ENCODE data around the gene TSPAN9. TPM values are rescaled to one million over a fixed set of nuclear protein-coding genes. Genes with fewer than 3 reads are reported as not detected.
A peak's percentile ranks its signal among the peaks of the same experiment; 100 is the strongest.

TSPAN9 gene
- total RNA-seq, 1 experiment from 2014 or later = 17.1 TPM

GRCh38 chr12:3077572-3078081 is 448 bp downstream of the TSPAN9 start:
- peak; percentile 28 for DNase-seq (ENCODE audit: low read depth)

- no peak for DNase-seq (ENCODE audit: low read depth)
These were observed 1.1 kb downstream of the TSPAN9 start for GRCh38 chr12:3078086-3078820.

- no peak for DNase-seq (ENCODE audit: low read depth)
These were observed 3.9 kb downstream of the TSPAN9 start for GRCh38 chr12:3081091-3081490.

DNA sequence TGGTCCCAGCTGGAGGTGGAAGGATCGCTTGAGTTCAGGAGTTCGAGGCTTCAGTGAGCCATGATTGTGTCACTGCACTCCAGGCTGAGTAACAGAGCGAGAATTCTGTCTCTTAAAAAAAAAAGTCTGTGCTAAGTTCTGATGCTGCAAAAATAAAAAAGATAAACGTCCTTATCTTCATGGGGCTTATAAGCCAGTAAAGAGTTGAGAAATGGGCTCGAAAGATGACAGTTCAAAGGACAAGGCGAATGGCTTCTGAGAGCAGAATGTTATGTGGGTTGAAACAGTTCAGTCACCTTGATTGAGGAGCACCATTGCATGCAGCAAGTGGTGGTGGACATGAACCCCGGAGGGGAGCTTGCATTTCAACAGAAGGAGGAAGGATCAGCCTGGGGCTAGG is 4.7 kb downstream of the TSPAN9 start:
- no peak for DNase-seq (ENCODE audit: low read depth)

GRCh38 chr12:3083241-3083920 is 6.2 kb downstream of the TSPAN9 start:
- no peak for DNase-seq (ENCODE audit: low read depth)

DNA sequence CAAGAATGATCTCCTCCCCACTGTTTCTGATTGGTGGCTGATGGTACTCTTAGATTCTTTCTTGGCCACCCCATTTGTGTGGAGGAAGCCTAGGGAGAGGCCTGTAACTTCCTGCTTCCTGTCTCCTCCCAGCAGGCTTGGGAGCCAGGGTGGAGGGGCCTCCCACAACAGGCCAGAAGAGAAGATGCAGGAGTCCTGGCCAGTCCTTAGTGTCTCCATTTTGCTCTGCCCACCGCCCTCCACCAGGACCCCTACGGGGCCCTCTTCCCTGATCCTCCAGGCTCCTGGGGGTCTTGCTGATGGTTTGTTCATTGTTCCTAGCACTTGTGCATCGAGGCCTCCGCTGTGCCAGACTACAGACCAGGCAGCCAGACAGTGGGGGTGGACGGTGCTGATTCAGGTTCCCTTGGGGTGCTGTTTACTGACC is 6.8 kb downstream of the TSPAN9 start:
- DNase-seq (ENCODE audit: low read depth) = no peak

DNA sequence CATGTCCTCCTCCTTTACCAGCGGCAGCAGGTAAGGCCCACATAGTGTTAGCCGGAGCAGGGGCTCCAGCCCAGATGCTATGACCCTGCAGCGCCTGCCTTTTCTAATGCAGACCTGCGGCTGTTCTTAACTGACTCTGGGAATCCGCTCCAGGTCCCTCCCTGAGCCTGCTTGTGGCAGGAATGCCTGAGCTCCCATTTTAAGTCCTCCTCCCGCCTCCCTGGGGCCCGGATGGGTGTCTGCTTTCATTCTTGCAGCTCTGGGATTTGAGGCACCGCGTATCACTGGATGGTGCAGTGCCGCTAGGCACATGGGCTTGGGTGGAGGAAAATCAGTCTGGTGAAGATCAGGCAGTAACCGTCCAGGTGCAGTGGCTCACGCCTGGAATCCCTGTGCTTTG is 7.6 kb downstream of the TSPAN9 start:
- no peak for DNase-seq (ENCODE audit: low read depth)

- DNase-seq (ENCODE audit: low read depth) = no peak
These were observed 8.4 kb downstream of the TSPAN9 start for GRCh38 chr12:3085341-3086139.

GRCh38 chr12:3086211-3086610 is 9.0 kb downstream of the TSPAN9 start:
- no peak for DNase-seq (ENCODE audit: low read depth)

DNA sequence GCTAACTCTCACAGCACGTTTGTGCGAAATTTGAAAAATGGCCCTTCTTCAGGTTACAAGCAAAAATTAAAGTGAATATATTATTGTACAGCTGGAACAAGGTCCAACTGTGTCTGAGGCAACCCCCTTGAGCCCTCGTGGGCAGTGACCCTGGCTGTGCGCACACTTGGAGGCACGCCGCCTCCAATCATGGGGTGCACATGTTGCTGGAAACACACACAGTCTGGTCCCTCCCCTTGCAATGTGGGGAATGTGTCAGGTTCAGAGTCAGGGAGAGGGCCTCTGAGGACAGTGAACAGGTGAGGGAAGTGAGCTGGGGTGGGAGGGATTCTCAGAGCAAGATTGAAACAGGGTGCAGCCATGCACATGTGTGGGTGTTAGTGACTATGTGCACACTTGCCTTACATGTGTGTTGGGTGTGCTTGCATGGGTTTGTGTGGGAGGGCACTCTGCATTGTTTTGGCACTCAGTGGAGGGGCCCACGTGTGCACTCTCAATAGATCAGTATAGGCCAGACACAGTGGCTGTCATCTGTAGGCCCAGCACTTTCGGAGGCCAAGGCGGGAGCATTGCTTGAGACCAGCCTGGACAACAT is 9.6 kb downstream of the TSPAN9 start:
- no peak for DNase-seq (ENCODE audit: low read depth)

DNA sequence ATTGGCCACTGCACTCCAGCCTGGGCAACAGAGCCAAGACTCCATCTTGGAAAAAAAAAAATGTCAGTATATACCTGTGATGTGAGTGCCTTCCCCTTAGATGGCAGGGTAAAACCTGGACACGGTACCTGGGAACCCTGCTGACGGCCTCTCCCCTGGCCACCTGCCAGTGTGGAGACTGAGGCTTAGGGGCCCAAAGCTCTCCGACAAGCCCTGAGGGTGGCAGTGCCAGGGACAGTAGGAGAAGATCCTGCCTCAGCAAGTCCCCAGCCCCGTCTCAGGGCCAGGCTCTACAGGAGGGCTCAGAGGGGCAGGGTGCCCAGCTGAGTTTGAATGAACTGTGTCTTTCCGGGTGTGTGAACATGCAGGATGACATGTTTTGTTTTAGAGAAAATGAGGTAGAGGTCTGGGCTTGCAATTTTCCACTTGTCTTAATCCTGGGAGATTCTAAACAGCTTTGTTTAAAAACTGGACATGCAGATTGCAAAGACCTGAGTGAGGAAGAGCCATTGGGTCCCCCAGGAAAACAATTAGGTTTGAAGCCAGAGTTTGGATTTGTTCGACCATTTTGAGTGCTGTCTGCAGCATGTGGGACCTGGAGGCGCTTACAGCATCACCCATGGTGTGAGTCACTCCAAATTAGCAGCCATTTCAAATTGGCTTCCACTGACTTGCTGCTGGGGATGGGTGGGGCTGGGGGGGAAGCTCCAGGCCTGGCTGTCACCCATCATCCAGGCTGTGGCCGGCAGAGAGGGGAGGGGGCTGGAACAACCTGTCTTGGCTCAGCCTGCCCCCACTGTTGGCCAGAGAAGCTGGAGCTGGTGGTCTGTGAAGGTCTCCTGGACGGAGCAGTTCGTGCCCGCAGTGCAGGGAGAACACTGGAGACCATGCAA is 10.8 kb downstream of the TSPAN9 start:
- DNase-seq (ENCODE audit: low read depth) = no peak

DNA sequence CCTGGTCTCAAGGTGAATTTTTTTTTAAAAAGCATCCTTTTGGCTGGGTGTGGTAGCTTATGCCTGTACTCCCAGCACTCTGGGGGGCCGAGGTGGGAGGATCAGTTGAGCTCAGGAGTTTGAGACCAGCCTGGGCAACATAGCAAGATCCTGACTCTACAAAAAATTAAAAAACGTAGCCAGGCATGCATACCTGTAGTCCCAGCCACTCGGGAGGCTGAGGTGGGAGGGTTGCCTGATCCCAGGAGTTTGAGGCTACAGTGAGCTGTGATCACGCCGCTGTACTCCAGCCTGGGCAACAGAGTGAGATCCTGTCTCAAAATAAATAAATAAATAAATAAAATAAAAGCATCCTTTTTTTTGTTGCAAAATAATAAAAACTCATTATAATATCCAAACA is 12.4 kb downstream of the TSPAN9 start:
- no peak for DNase-seq (ENCODE audit: low read depth)

DNA sequence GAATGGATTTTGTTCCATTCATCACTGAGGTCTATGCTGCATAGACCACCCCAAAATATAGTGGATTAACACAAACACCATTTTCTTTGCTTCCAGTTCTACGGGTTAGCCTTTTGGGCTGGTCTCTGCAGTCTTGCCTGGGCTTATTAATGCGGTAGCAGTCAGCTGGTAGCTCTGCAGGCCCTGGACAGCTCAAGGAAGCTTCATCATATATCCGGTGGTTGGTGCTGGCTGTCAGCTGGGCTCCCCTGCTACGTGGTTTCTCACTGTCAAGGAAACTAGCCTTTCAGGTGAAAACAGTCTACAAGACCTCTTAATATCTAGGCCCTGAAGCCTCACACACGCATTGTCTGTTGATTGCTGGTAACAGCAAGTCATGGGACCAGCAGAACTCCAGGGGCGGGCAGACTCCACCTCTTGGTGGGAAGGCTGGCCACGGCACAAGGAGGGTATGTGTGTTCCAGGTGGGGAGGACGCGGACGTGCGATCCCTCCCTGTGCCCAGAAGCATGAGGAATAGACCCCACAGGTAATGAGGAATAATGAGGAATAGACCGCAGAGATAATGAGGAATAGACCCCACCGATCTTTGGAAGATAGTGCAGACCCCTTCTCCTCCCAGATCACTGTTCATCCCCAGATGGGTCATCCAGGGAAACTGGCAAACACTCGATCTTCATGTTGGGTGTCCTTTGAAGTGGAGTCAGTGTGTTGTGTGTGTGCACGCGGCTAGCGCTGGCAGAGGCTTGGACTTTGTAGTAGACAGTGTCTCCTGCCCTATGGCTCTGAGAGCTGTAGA is 13.3 kb downstream of the TSPAN9 start:
- no peak for DNase-seq (ENCODE audit: low read depth)

GRCh38 chr12:3091038-3091319 is 13.8 kb downstream of the TSPAN9 start:
- no peak for DNase-seq (ENCODE audit: low read depth)

DNA sequence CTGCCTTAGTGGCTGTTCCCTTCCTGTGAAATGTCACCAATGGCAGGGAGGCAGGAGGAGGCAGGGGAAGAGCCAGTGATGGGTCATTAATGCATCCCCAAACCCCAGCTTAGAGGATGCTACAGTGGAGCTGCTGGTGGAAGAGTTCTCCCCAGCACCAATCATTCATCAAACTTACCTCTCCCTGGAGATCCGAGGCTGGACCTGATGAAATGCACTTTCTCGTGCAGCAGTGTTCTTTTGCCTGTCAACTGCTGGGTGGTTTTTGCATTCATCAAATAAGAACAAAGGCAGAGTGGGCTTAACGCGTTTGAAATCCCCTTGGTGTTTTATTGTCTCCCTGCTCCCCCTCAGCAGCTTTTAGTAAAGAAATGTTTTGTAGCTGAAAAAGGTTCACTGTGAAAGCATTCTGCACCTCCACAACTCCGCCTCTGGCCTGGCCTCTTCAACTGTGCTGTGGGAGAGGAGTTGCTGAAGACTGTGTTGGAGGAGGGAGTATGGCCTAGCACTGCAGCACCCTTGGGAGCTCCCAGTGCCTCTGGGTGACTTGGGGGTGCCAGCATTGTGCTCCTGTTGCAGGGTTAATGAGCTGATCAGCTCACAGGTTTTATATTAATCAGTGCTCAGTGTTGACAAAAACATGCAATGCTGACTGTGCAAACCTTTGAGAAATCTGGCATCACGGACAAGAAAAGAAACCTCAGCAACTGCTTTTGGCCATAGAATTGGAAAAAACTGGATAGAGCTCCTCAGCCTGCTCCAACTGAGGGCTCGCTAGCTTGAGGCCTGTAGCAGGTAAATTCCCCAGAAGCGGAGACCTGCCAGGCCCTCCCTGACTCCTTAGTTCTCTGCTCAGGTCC is 14.4 kb downstream of the TSPAN9 start:
- DNase-seq (ENCODE audit: low read depth) = no peak

DNA sequence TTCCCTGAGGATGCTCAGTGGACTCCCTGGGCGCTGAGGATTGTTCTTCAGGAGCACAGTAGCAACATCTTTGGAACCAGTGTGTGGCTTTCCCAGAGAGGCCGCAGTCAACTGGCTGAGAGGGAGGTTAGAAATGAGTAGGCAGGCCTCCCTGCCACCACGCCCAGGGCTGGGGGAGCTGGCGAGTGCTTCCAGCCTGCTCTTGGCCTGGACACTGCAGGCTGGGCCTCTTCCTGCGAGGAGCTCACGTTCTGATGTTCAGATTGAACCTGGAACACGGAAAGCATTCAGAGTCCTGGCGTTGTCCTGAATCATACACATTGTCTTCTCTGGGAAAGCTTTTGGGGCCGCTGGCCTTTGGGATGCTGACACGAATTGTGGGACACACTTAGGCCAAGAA is 15.6 kb downstream of the TSPAN9 start:
- DNase-seq (ENCODE audit: low read depth) = no peak

DNA sequence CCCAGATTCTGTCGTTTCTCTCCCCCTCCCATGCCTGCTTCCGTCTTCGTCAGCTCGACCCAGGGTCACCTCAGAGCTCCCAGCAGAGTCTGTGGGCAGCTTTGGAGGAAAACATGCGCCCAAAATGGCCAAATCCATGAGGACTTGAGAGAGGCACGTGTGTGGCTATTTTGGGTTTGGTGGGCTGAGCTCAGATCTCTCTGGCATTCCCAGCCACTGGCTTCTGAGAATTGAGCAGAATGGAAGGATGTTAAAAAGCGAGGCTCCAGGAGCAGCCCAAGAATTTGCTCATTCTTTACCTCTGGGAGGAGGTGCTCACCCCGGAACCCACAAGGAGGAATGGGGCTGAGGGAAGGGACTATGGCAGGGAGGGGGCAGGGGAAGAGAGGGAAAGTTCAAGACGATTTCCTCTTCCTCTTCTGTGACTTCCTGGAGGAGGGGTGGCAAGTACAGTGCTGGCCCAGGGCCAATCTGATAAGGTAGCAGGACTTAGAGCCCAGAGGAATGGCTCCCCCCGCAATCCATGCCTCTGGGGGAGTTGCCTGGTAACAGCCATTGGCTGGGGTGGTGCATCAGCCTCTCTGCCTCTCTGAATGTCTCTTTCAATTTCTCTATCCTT is 20.1 kb downstream of the TSPAN9 start:
- DNase-seq (ENCODE audit: low read depth) = peak; percentile 75

GRCh38 chr12:3097836-3098235 is 20.7 kb downstream of the TSPAN9 start:
- DNase-seq (ENCODE audit: low read depth) = no peak

DNA sequence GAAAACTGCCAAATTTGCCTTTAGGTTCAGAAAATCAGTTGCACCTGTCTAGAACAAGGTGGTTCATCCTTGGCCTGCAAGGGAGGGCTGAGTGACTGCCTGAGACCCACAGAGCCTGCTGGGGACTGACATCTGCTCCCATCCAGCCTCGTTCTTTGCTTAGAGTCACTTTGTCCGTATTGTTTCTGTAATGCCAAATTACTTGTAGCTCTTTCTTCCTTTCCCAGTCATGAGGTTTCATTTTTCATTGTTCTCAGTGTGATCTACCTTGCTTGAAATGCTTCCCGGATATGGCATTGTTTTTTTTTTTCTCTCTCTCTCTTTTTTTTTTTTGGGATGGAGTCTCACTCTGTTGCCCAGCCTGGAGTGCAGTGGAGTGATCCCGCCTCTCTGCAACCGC is 21.3 kb downstream of the TSPAN9 start:
- no peak for DNase-seq (ENCODE audit: low read depth)
